ENCODE results near the gene SCIMP.
"Not testable (repeated sequence)": the region's sequence is repeated elsewhere in the genome, so short reads cannot be mapped to it uniquely, and the experiment has no call there.

Gene SCIMP

DNA sequence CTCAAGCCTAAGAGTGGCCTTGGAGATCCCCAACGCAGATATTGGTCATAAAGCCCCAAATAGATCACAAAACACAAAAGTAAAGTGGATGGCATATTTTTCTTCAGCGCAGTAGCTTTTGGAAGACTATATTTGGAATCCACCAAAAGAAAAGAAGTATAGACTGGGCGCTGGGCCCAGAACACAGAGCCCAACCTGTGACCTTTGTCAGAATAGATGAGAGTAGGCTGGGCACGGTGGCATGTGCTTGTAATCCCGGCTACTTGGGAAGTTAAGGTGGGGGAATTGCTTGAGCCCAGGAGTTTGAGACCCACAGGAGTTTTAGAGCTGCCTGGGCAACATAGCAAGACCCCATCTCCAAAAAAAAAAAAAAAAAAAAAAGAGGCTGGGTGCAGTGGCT, 14.6 kb downstream of the SCIMP start:
- Histone ChIP-seq H3F3A (ENCODE audit: control insufficient read depth, insufficient read depth) (peaks cover 35% of the 10 kb centered on the region), H3K4me1 (ENCODE audit: control insufficient read depth, low read length) (peaks cover 51% of the 10 kb centered on the region), H3K9me3 (ENCODE audit: control insufficient read depth, insufficient read depth, low read length) (no peaks in the 10 kb centered on the region), H3K79me2 (ENCODE audit: control insufficient read depth, low read length) (no peaks in the 10 kb centered on the region), H3K4me2 (ENCODE audit: low read length) (no peak overlapping the region), H3K36me3 (ENCODE audit: control insufficient read depth, low read length) (peaks cover 3% of the 10 kb centered on the region; the same call in 1 of the 2 replicates), H3K9me2 (replicated peaks; ENCODE audit: control insufficient read depth, low read length) (no peaks in the 10 kb centered on the region), H3K27ac (ENCODE audit: low read depth, low read length) (peak overlapping the region; percentile 13; the same call in 1 of the 2 replicates), H4K20me1 (ENCODE audit: control insufficient read depth, insufficient read depth, low read depth, low read length) (no peaks in the 10 kb centered on the region), H3K27me3 (ENCODE audit: control insufficient read depth, low read length) (no peaks in the 10 kb centered on the region), H3K4me3 (ENCODE audit: low read length) (no peak overlapping the region)
- no peak for TF ChIP-seq EZH2phosphoT487 (IDR thresholded peaks at IDR 0.05; ENCODE audit: borderline replicate concordance, low read length)
- TF ChIP-seq, protein P1, sequence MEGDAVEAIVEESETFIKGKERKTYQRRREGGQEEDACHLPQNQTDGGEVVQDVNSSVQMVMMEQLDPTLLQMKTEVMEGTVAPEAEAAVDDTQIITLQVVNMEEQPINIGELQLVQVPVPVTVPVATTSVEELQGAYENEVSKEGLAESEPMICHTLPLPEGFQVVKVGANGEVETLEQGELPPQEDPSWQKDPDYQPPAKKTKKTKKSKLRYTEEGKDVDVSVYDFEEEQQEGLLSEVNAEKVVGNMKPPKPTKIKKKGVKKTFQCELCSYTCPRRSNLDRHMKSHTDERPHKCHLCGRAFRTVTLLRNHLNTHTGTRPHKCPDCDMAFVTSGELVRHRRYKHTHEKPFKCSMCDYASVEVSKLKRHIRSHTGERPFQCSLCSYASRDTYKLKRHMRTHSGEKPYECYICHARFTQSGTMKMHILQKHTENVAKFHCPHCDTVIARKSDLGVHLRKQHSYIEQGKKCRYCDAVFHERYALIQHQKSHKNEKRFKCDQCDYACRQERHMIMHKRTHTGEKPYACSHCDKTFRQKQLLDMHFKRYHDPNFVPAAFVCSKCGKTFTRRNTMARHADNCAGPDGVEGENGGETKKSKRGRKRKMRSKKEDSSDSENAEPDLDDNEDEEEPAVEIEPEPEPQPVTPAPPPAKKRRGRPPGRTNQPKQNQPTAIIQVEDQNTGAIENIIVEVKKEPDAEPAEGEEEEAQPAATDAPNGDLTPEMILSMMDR (IDR thresholded peaks at IDR 0.05; ENCODE audit: low read depth, low read length, poor library complexity, severe bottlenecking), result no peak

DNA sequence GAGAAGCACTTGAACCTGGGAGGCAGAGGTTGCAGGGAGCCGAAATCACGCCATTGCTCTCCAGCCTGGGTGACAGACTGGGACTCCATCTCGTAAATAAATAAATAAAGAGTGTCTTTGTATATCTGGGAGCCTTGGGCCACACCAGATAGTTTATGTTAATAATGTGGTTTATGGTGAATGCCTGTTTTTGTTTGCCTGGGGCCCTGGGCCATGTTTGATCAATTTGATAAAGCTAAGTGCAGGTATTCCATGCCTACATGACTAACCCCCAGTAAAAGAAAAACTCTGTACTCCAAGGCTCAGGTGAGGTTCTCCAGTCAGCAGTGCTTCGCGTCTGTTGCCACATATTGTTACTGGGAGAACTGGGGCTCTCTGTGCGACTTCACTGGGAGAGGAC, 15.1 kb downstream of the SCIMP start:
- H3K79me2 ChIP-seq (ENCODE audit: control insufficient read depth, low read length), result no peaks in the 10 kb centered on the region
- no peak overlapping the region for H3K4me2 ChIP-seq (ENCODE audit: low read length)
- TF ChIP-seq, protein P1 (IDR thresholded peaks at IDR 0.05; ENCODE audit: low read depth, low read length, poor library complexity, severe bottlenecking), result no peak
- no peak for TF ChIP-seq EZH2phosphoT487 (IDR thresholded peaks at IDR 0.05; ENCODE audit: borderline replicate concordance, low read length)
- H3K9me2 ChIP-seq (replicated peaks; ENCODE audit: control insufficient read depth, low read length), result no peaks in the 10 kb centered on the region
- H3K27me3 ChIP-seq (ENCODE audit: control insufficient read depth, low read length), result no peaks in the 10 kb centered on the region
- H3K36me3 ChIP-seq (ENCODE audit: control insufficient read depth, low read length), result peaks cover 3% of the 10 kb centered on the region; the same call in 1 of the 2 replicates
- H3K4me3 ChIP-seq (ENCODE audit: low read length), result no peak overlapping the region
- no peaks in the 10 kb centered on the region for H3K9me3 ChIP-seq (ENCODE audit: control insufficient read depth, insufficient read depth, low read length)
- H3K27ac ChIP-seq (ENCODE audit: low read depth, low read length), result peak overlapping the region; percentile 13; the same call in 1 of the 2 replicates
- H3K4me1 ChIP-seq (ENCODE audit: control insufficient read depth, low read length), result peaks cover 45% of the 10 kb centered on the region
- H4K20me1 ChIP-seq (ENCODE audit: control insufficient read depth, insufficient read depth, low read depth, low read length), result no peaks in the 10 kb centered on the region
- peaks cover 32% of the 10 kb centered on the region for H3F3A ChIP-seq (ENCODE audit: control insufficient read depth, insufficient read depth)

DNA sequence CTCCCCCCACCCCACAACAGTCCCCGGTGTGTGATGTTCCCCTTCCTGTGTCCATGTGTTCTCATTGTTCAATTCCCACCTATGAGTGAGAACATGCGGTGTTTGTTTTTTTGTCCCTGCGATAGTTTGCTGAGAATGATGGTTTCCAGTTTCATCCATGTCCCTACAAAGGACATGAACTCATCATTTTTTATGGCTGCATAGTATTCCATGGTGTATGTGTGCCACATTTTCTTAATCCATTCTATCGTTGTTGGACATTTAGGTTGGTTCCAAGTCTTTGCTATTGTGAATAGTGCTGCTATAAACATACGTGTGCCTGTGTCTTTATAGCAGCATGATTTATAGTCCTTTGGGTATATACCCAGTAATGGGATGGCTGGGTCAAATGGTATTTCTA, 17.1 kb downstream of the SCIMP start:
- not testable (repeated sequence) for H3K27ac ChIP-seq (ENCODE audit: low read depth, low read length); H3K4me3 ChIP-seq (ENCODE audit: low read length); H4K20me1 ChIP-seq (ENCODE audit: control insufficient read depth, insufficient read depth, low read depth, low read length); H3K9me3 ChIP-seq (ENCODE audit: control insufficient read depth, insufficient read depth, low read length); H3K36me3 ChIP-seq (ENCODE audit: control insufficient read depth, low read length); H3K79me2 ChIP-seq (ENCODE audit: control insufficient read depth, low read length); H3K4me2 ChIP-seq (ENCODE audit: low read length); H3K27me3 ChIP-seq (ENCODE audit: control insufficient read depth, low read length); H3K9me2 ChIP-seq (replicated peaks; ENCODE audit: control insufficient read depth, low read length)
- H3K4me1 ChIP-seq (ENCODE audit: control insufficient read depth, low read length), result peaks cover 40% of the 10 kb centered on the region
- peaks cover 26% of the 10 kb centered on the region for H3F3A ChIP-seq (ENCODE audit: control insufficient read depth, insufficient read depth)

DNA sequence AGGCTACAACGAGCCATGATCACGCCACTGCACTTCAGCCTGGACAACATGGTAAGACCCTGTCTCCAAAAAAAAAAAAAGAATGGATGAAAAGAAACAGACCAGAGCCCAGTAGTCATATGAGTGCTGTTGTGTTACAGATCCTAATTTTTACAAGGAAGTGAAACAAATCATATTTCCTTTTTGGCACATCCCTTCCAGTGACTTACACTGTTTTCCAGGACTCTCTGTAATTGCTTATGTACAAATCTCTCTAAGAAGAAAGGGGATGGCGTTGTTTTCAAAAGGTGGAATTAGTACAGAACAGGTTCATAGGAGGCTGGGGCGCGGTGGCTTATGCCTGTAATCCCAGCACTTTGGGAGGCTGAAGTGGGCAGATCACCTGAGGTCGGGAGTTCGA, 23.2 kb downstream of the SCIMP start:
- Histone ChIP-seq H3K27ac (ENCODE audit: low read depth, low read length) (peak overlapping the region; percentile 94), H3K9me3 (ENCODE audit: control insufficient read depth, insufficient read depth, low read length) (no peaks in the 10 kb centered on the region), H3F3A (ENCODE audit: control insufficient read depth, insufficient read depth) (peaks cover 24% of the 10 kb centered on the region), H3K4me2 (ENCODE audit: low read length) (peak overlapping the region; percentile 74), H3K9me2 (replicated peaks; ENCODE audit: control insufficient read depth, low read length) (no peaks in the 10 kb centered on the region), H3K4me1 (ENCODE audit: control insufficient read depth, low read length) (peaks cover 60% of the 10 kb centered on the region), H3K79me2 (ENCODE audit: control insufficient read depth, low read length) (no peaks in the 10 kb centered on the region), H3K36me3 (ENCODE audit: control insufficient read depth, low read length) (peaks cover 8% of the 10 kb centered on the region), H3K4me3 (ENCODE audit: low read length) (peak overlapping the region; percentile 59), H4K20me1 (ENCODE audit: control insufficient read depth, insufficient read depth, low read depth, low read length) (no peaks in the 10 kb centered on the region), H3K27me3 (ENCODE audit: control insufficient read depth, low read length) (no peaks in the 10 kb centered on the region)
- TF ChIP-seq, protein P1 (IDR thresholded peaks at IDR 0.05; ENCODE audit: low read depth, low read length, poor library complexity, severe bottlenecking), result no peak
- TF ChIP-seq EZH2phosphoT487 (IDR thresholded peaks at IDR 0.05; ENCODE audit: borderline replicate concordance, low read length), result no peak
